ENCODE data around the gene CFAP299. TPM values are rescaled to one million over a fixed set of nuclear protein-coding genes. Genes with fewer than 3 reads are reported as not detected.

Gene CFAP299
- total and polyA plus RNA-seq, 9 of the 15 experiments (the other 6 are each of a cell fraction or from before 2014, with no cell fraction given): 0.09 to 3.0 (median 0.76) TPM

- no peak for DNase-seq (ENCODE audit: extremely low read depth in 1 of 4, low spot score in 3 of 4)
- Histone ChIP-seq H3K36me3 (ENCODE audit: control insufficient read depth, insufficient read depth, low read length) (no peaks in the 10 kb centered on the region), H3K9me3 (replicated peaks; ENCODE audit: control insufficient read depth, insufficient read depth, low read depth, low read length) (no peaks in the 10 kb centered on the region), H4K20me1 (replicated peaks; ENCODE audit: control insufficient read depth, insufficient read depth, low read length) (no peaks in the 10 kb centered on the region), H3K27ac (ENCODE audit: extremely low read depth, low read depth, low read length) (no peak overlapping the region), H3K4me1 (replicated peaks in 1 of 2; ENCODE audit: control insufficient read depth in 2 of 2, insufficient read depth in 2 of 2, low read length in 2 of 2) (no peaks in the 10 kb centered on the region), H2AFZ (ENCODE audit: low read depth, low read length) (no peak overlapping the region), H3K79me2 (ENCODE audit: control insufficient read depth, insufficient read depth, low read length) (no peaks in the 10 kb centered on the region), H3K4me2 (ENCODE audit: insufficient read depth, low read length) (no peak overlapping the region), H3K9me1 (ENCODE audit: control insufficient read depth, insufficient read depth, low read length) (no peaks in the 10 kb centered on the region), H3K27me3 (ENCODE audit: control insufficient read depth in 2 of 2, insufficient read depth in 2 of 2, low read length in 2 of 2) (no peaks in the 10 kb centered on the region), H3K9ac (ENCODE audit: insufficient read depth in 1 of 2, low read depth in 2 of 2, low read length in 2 of 2) (no peak overlapping the region), H3K4me3 (no peak overlapping the region)
- intact Hi-C loops (cut with micrococcal nuclease) (no loop called here), in situ Hi-C loops (cut with MboI) (no loop called here)
- ATAC-seq: no peak
- CTCF ChIA-PET (ENCODE audit: low intra/inter-chr PET ratio): no interaction called here
- TF ChIP-seq HDGF (IDR thresholded peaks at IDR 0.05) (no peak), GATAD2B (IDR thresholded peaks at IDR 0.05; ENCODE audit: borderline replicate concordance) (no peak), CGGBP1 (CRISPR knock-in tag; IDR thresholded peaks at IDR 0.05) (no peak), RERE (CRISPR knock-in tag; IDR thresholded peaks at IDR 0.05; ENCODE audit: borderline replicate concordance) (no peak), ZSCAN29 (IDR thresholded peaks at IDR 0.05) (no peak), NR4A1 (CRISPR knock-in tag; IDR thresholded peaks at IDR 0.05) (no peak), NR4A1 (tag; IDR thresholded peaks at IDR 0.05) (no peak), E2F5 (CRISPR knock-in tag; IDR thresholded peaks at IDR 0.05) (no peak)
- TF ChIP-seq, protein P1, sequence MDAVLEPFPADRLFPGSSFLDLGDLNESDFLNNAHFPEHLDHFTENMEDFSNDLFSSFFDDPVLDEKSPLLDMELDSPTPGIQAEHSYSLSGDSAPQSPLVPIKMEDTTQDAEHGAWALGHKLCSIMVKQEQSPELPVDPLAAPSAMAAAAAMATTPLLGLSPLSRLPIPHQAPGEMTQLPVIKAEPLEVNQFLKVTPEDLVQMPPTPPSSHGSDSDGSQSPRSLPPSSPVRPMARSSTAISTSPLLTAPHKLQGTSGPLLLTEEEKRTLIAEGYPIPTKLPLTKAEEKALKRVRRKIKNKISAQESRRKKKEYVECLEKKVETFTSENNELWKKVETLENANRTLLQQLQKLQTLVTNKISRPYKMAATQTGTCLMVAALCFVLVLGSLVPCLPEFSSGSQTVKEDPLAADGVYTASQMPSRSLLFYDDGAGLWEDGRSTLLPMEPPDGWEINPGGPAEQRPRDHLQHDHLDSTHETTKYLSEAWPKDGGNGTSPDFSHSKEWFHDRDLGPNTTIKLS (IDR thresholded peaks at IDR 0.05; ENCODE audit: borderline replicate concordance, low read depth): no peak
- no TSS peak for BruUV-seq (replicated peaks)
- POLR2A ChIA-PET: no interaction called here
- 2% methylated on average over 5 of the region's 5 CpGs for WGBS (ENCODE audit: insufficient coverage, low coverage, missing lambda C conversion rate)
- FAIRE-seq: no peak
These were observed 478.7 kb downstream of the CFAP299 start for GRCh38 chr4:80814266-80814665.

Measured in K562 (cell line).